ENCODE results near the gene SLC10A6. TPM values are rescaled to one million over a fixed set of nuclear protein-coding genes. Genes with fewer than 3 reads are reported as not detected.

Gene SLC10A6
- total and polyA plus RNA-seq, 2 donors (not counting 3 experiments of a cell fraction or from before 2014, with no cell fraction given) = 0.04 TPM; not detected in 1

DNA sequence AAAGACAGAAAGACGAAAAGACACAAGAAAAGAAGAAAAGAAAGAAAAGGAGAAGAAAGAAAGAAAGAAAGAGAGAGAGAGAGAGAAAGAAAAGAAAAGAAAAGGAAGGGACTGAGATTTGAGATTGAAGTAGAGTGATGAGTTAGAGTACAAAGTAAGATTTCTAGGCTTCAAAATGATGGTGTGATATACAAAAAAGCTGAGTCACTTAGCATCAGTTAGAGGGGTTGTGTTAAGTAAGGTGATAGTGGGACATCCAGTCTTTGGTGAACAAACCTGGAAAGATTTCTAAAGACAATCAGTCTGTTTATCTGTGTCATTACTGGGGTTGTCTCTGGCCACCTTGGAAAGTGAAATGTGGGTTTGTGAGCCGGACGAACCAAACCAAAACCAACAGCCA is 13.5 kb downstream of the SLC10A6 start:
- no peak overlapping the region for H3K27ac ChIP-seq (ENCODE audit: insufficient read depth, low read depth, low read length)
- no peaks in the 10 kb centered on the region for H4K20me1 ChIP-seq (replicated peaks; ENCODE audit: control insufficient read depth, extremely low read depth, insufficient read depth, low read length)
- ChIA-PET POLR2A (no interaction called here), CTCF (no interaction called here)
- no peak overlapping the region for H3K4me2 ChIP-seq (ENCODE audit: insufficient read depth, low read length)
- no peak for TF ChIP-seq JUN (IDR thresholded peaks at IDR 0.05; ENCODE audit: borderline replicate concordance, insufficient read depth, insufficient read length, low read depth)
- no peak for TF ChIP-seq POLR2AphosphoS5 (IDR thresholded peaks at IDR 0.05; ENCODE audit: insufficient read depth, low read depth, low read length)
- TF ChIP-seq, protein P1, sequence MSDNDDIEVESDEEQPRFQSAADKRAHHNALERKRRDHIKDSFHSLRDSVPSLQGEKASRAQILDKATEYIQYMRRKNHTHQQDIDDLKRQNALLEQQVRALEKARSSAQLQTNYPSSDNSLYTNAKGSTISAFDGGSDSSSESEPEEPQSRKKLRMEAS (IDR thresholded peaks at IDR 0.05; ENCODE audit: insufficient read depth, insufficient read length) = no peak
- TF ChIP-seq, protein P2, sequence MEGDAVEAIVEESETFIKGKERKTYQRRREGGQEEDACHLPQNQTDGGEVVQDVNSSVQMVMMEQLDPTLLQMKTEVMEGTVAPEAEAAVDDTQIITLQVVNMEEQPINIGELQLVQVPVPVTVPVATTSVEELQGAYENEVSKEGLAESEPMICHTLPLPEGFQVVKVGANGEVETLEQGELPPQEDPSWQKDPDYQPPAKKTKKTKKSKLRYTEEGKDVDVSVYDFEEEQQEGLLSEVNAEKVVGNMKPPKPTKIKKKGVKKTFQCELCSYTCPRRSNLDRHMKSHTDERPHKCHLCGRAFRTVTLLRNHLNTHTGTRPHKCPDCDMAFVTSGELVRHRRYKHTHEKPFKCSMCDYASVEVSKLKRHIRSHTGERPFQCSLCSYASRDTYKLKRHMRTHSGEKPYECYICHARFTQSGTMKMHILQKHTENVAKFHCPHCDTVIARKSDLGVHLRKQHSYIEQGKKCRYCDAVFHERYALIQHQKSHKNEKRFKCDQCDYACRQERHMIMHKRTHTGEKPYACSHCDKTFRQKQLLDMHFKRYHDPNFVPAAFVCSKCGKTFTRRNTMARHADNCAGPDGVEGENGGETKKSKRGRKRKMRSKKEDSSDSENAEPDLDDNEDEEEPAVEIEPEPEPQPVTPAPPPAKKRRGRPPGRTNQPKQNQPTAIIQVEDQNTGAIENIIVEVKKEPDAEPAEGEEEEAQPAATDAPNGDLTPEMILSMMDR (IDR thresholded peaks at IDR 0.05; ENCODE audit: extremely low read depth in 1 of 2, insufficient read depth in 1 of 2, low read depth in 1 of 2, low read length in 2 of 2) = no peak
- no peak for TF ChIP-seq GATA2 (IDR thresholded peaks at IDR 0.05; ENCODE audit: insufficient read depth, insufficient read length, low read depth, low read length)
- no peak for TF ChIP-seq POLR2A (IDR thresholded peaks at IDR 0.05; ENCODE audit: low read depth, low read length)
- no peak for TF ChIP-seq FOS (IDR thresholded peaks at IDR 0.05; ENCODE audit: borderline replicate concordance, insufficient read depth, low read length)
- TF ChIP-seq EZH2 (IDR thresholded peaks at IDR 0.05; ENCODE audit: borderline replicate concordance, low read depth, low read length, severe bottlenecking) = no peak
- no peak for TF ChIP-seq MYC (IDR thresholded peaks at IDR 0.05; ENCODE audit: low read depth, low read length)
- BruUV-seq (replicated peaks) = no TSS peak
- no peaks in the 10 kb centered on the region for H3K36me3 ChIP-seq (ENCODE audit: control insufficient read depth in 2 of 2, extremely low read depth in 1 of 2, insufficient read depth in 2 of 2, low read length in 2 of 2)
- dilution Hi-C loops (cut with MboI; ENCODE audit: extremely low pct_ligation_motif_present, low sequenced_read_pairs) (no loop called here), intact Hi-C loops (cut with micrococcal nuclease) (no loop called here)
- FAIRE-seq = no peak
- H3K9ac ChIP-seq (replicated peaks; ENCODE audit: extremely low read depth, insufficient read depth, low read length) = no peak overlapping the region
- no peaks in the 10 kb centered on the region for H3K27me3 ChIP-seq (ENCODE audit: control insufficient read depth in 2 of 2, insufficient read depth in 2 of 2, low read length in 2 of 2)
- no peaks in the 10 kb centered on the region for H3K79me2 ChIP-seq (ENCODE audit: control insufficient read depth, insufficient read depth, low read length)
- no peaks in the 10 kb centered on the region for H3K9me3 ChIP-seq (replicated peaks; ENCODE audit: control insufficient read depth, insufficient read depth, low read length)
- DNase-seq (ENCODE audit: low read depth, low spot score) = no peak
- no peaks in the 10 kb centered on the region for H3K9me1 ChIP-seq (replicated peaks; ENCODE audit: control insufficient read depth, extremely low read depth, insufficient read depth, low read length)
- no peak overlapping the region for H3K4me3 ChIP-seq (replicated peaks in 1 of 3; ENCODE audit: insufficient read depth in 1 of 3, low read depth in 1 of 3, low read length in 3 of 3)
- no peak overlapping the region for H2AFZ ChIP-seq (ENCODE audit: low read depth, low read length)
- H3K4me1 ChIP-seq (ENCODE audit: control insufficient read depth, extremely low read depth, insufficient read depth, low read length) = no peaks in the 10 kb centered on the region

Data from endothelial cell of umbilical vein (primary cell).